GM12865 (cell line): ENCODE measurements around the gene LDLR.
"Not testable (repeated sequence)": the region's sequence is repeated elsewhere in the genome, so short reads cannot be mapped to it uniquely, and the experiment has no call there.

Source experiments
- DNase-seq: peaks from one replicate; pipeline ENCODE4 v3.0.0; 2010; ENCODE audit warnings: low read depth
- H3K4me3 ChIP-seq: 2 replicates; pipeline ENCODE4 v1.5.1; 2011; ENCODE audit warnings: mild to moderate bottlenecking, low read depth, low read length, control low read depth
- TF ChIP-seq, protein P1 (sequence below): IDR thresholded peaks from 2 replicates; pipeline ENCODE4 v1.5.1; 2011; ENCODE audit warnings: low read length, control low read depth, low read depth, inconsistent platforms; ENCODE audit not compliant: insufficient read depth; ENCODE audit errors: missing control alignments

The LDLR gene

GRCh38 chr19:11154683-11155047 is 65.4 kb downstream of the LDLR start:
- TF ChIP-seq, protein P1, sequence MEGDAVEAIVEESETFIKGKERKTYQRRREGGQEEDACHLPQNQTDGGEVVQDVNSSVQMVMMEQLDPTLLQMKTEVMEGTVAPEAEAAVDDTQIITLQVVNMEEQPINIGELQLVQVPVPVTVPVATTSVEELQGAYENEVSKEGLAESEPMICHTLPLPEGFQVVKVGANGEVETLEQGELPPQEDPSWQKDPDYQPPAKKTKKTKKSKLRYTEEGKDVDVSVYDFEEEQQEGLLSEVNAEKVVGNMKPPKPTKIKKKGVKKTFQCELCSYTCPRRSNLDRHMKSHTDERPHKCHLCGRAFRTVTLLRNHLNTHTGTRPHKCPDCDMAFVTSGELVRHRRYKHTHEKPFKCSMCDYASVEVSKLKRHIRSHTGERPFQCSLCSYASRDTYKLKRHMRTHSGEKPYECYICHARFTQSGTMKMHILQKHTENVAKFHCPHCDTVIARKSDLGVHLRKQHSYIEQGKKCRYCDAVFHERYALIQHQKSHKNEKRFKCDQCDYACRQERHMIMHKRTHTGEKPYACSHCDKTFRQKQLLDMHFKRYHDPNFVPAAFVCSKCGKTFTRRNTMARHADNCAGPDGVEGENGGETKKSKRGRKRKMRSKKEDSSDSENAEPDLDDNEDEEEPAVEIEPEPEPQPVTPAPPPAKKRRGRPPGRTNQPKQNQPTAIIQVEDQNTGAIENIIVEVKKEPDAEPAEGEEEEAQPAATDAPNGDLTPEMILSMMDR: no peak
- peak overlapping the region; percentile 100 for H3K4me3 ChIP-seq
- DNase-seq: no peak

GRCh38 chr19:11155373-11156120 is 66.3 kb downstream of the LDLR start, which contains the start of gene SPC24:
SPC24 (minus strand) TSS chr19:11155782; CDS start chr19:11155776, 6 bp downstream.
- peak; percentile 99 for DNase-seq
- peak within 1 kb of the TSS; percentile 100 for H3K4me3 ChIP-seq
- TF ChIP-seq, protein P1: peak; percentile 2

DNA sequence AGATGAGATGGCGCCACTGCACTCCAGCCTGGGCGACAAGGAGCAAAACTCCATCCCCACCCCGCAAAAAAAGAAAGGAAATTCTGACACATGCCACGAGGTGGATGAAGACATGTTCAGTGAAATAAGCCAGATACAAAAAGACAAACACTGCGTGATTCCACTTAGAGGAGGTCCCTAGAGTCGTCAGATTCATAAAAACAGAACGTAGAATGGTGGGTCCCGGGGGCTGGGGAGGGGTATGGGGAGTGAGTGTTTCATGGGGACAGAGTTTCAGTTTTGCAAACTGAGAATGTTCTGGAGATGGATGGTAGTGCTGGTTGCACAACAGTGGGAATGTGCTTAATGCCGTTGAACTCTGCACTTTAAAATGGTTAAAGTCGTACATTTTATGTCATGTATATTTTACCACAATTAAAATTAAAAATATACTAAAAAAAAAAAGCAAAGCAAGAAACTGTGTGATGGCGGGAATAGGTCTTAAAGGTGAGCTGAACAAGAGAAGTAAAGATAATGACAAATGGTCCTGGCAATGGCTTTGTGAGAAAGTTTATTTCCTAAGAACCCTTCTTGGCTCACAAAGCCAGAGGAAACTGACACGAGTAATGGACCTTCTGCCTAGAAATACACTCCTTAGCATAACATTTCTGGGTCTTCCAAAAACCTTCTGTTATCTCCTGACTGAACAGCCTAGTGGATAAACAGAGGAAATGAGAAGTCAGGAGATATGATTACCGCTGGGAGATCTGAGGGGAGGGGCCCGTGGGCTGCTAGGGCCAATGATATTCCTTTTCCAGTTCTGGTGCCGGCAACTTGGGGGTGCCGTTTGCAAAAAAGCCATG is 70.6 kb downstream of the LDLR start:
- TF ChIP-seq, protein P1: no peak
- DNase-seq: no peak
- no peak overlapping the region for H3K4me3 ChIP-seq

DNA sequence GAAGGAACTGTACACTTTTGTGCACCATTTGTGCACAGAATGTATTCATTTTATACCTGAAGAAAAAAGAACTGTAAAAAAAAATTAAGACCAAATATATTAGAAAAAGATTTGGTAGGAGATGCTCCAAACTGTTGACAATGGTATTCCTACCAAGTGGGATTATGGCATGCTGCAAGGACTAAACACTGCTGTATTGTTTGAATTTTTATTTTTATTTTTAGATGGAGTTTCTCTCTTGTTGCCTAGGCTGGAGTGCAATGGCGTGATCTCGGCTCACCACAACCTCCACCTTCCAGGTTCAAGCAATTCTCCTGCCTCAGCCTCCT is 71.1 kb downstream of the LDLR start:
- not testable (repeated sequence) for DNase-seq, H3K4me3 ChIP-seq

- no peak overlapping the region for H3K4me3 ChIP-seq
- TF ChIP-seq, protein P1: no peak
- DNase-seq: no peak
Observed at GRCh38 chr19:11164296-11164695, 75.0 kb downstream of the LDLR start.

DNA sequence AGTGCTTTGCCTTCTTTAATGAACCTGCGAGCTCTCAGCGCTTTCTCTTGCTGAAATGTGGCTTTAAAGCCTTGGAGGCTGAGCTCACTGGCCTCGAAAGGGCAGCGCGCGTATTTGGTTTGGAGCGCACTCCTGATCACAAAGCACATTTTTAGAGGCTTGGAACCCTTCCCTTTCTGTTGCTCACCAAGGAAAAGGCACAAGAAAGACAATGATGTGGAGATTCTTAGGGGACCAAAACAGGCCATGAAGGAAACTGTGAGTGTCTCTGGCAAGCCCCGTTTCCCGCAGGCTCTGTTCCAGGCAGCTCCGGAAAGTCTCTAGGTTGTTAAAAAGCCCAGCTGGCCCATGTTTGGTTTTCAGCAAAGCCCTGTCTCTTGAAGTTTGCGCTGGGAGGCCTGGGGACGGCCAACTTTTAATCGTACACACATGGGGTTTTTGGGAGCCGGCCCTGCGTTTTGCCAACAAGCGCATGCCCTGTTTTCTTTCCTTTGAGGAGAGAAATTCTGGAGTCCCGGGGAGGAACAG is 75.7 kb downstream of the LDLR start:
- TF ChIP-seq, protein P1: no peak
- no peak overlapping the region for H3K4me3 ChIP-seq
- DNase-seq: no peak

DNA sequence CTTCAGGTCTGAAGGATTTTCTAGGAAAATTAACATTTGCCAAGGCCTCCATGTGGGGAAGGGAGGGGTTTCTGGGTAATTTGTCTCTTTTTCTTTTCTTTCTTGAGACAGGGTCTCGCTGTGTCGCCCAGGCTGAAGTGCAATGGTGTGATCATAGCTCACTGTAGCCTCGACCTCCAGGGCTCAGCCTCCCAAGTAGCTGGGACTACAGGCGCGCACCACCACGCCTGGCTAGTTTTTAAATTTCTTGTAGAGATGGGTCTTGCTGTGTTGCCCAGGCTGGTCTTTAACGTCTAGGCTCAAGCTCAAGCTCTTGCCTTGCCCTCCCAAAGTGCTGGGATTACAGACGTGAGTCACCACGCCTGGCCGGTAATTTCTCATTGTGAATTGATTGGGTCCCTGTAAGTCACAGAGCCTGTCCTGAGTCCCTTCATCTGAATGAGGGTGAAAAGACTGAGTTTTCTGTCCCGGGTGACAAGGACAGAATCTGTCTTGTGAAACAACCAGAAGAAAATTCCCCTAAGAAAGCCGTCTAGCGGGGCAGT is 76.3 kb downstream of the LDLR start:
- no peak overlapping the region for H3K4me3 ChIP-seq
- TF ChIP-seq, protein P1: no peak
- no peak for DNase-seq
